Measurements from ENCODE around the gene WBP1L.

DNA sequence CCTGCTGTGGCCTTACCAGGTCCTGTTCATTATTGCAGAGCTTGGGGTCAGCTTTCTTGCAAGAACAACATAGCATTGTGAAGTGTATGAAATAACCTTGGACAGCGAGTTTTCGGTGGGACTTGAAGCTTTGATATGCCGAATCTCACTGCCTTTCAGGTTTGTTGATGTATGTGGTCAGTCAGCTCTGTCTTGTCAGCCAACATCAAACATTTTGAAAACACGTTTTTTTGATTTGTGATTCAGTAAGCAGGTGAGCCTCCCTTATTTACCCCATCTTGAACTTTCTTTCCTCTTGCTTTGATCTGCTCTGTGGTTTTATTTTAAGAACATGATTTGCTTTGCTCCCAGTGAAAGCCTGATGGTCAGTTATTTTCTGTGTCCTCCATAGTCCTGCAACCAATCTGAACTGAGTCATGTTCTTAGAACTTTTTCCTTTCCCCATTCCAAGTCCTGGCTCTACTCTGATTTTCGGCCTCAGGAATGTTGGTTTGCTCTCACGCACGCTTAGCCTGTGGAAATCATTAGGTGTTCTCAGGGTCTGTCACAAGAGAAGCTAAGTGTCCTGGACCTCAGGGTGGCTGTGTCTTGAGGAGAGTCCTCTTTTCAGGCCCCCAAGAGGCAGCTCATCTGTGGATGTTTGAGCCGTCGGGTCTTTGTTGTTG is 8.7 kb downstream of the WBP1L start:
- TF ChIP-seq, protein P1, sequence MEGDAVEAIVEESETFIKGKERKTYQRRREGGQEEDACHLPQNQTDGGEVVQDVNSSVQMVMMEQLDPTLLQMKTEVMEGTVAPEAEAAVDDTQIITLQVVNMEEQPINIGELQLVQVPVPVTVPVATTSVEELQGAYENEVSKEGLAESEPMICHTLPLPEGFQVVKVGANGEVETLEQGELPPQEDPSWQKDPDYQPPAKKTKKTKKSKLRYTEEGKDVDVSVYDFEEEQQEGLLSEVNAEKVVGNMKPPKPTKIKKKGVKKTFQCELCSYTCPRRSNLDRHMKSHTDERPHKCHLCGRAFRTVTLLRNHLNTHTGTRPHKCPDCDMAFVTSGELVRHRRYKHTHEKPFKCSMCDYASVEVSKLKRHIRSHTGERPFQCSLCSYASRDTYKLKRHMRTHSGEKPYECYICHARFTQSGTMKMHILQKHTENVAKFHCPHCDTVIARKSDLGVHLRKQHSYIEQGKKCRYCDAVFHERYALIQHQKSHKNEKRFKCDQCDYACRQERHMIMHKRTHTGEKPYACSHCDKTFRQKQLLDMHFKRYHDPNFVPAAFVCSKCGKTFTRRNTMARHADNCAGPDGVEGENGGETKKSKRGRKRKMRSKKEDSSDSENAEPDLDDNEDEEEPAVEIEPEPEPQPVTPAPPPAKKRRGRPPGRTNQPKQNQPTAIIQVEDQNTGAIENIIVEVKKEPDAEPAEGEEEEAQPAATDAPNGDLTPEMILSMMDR (conservative IDR thresholded peaks at IDR 0.05; ENCODE audit: low read depth, low read length) = no peak
- TF ChIP-seq EZH2 (IDR thresholded peaks at IDR 0.05; ENCODE audit: low read length, unreplicated experiment) = no peak

Data from PC-3 (cell line).